Measurements from ENCODE around the gene DHX35. TPM values are rescaled to one million over a fixed set of nuclear protein-coding genes. Genes with fewer than 3 reads are reported as not detected.
"Not testable (repeated sequence)": the region's sequence is repeated elsewhere in the genome, so short reads cannot be mapped to it uniquely, and the experiment has no call there.

Gene DHX35
- total RNA-seq, 1 experiment from 2014 or later = 20.4 TPM

GRCh38 chr20:38957915-38958485 lies 4.1 kb upstream of the DHX35 start (continued):
- TF ChIP-seq ARID4B (CRISPR knock-in tag; IDR thresholded peaks at IDR 0.05; ENCODE audit: borderline replicate concordance) (no peak), ZNF671 (CRISPR knock-in tag; IDR thresholded peaks at IDR 0.05) (no peak)

DNA sequence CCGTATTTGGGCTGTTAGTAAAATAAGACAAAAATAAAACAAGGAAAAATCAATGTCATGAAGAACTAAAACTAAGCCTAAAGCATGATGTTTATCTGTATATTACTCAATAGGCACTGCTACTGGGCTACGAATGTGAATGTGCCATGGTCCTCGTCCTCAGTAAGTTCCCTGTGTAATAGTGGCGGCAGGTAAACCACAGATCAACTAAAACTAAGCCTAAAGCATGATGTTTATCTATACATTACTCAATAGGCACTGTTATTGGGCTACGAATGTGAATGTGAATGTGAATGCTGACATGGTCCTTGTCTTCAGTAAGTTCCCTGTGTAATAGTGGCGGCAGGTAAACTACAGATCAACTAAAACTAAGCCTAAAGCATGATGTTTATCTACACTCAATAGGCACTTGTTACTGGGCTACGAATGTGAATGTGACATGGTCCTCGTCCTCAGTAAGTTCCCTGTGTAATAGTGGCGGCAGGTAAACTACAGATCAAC lies 1.9 kb upstream of the DHX35 start:
- H3K4me3 Mint-ChIP-seq; ATAC-seq; DNase-seq (ENCODE audit: low spot score); H3K36me3 Mint-ChIP-seq; H3K27me3 Mint-ChIP-seq (ENCODE audit: low read depth); POLR2A ChIA-PET; H3K9me3 Mint-ChIP-seq: not testable (repeated sequence)
- CTCF ChIA-PET = interaction anchor here (2.8 kb wide), 1 partner anchor 34 kb away, joined by 15 read pairs; the partner anchor contains the start of gene FAM83D
- peaks cover 20% of the 10 kb centered on the region for H3K4me1 Mint-ChIP-seq
- H3K27ac Mint-ChIP-seq = peak overlapping the region; percentile 65; the same call in 1 of the 2 replicates

- Mint-ChIP-seq H3K27me3 (ENCODE audit: low read depth) (no peaks in the 10 kb centered on the region), H3K27ac (peak overlapping the region; percentile 98), H3K4me1 (peaks cover 22% of the 10 kb centered on the region), H3K9me3 (no peaks in the 10 kb centered on the region), H3K4me3 (peak overlapping the region; percentile 97), H3K36me3 (peaks cover 7% of the 10 kb centered on the region)
- no peak for ATAC-seq
- no peak for DNase-seq (ENCODE audit: low spot score)
- TF ChIP-seq ZBTB21 (CRISPR knock-in tag; IDR thresholded peaks at IDR 0.05; ENCODE audit: borderline replicate concordance) (0 out of 2 replicates have a peak, but pooled peaks have one; percentile 36), FOXP4 (CRISPR knock-in tag; IDR thresholded peaks at IDR 0.05) (no peak)
- ChIA-PET CTCF (interaction anchor here (0.5 to 2.8 kb wide), 12 partner anchors 8 to 312 kb away, joined by 3 to 15 read pairs (median 4); partner anchors contain the start of gene FAM83D), POLR2A (interaction anchor here (0.9 to 2.0 kb wide), 6 partner anchors 24 to 235 kb away, joined by 3 to 21 read pairs (median 6); partner anchors contain the start of gene FAM83D)
Observed at GRCh38 chr20:38961530-38962043, 557 bp upstream of the DHX35 start.

DNA sequence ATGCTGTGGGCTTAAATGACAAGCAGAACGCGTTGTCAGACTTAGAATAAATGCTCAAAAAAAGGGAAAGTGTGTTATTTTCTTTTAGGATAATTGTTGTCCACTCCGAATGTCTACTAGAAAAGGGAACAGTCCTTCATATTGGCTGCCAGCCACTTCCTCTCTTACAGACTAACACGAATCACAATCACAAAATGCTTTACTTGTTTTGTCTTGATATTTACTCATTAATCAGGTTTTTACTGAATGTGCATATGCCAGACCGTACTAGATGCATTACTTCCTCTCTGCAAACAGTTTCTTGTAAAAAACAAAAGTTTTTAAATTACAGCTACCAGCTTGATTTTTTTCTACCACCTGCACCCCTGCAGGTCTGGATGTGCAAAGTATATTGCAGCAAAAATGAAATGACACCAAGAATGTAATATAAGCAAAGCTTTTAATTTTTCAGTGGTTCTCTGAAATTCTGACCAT lies 821 bp downstream of the DHX35 start:
- H3K27me3 Mint-ChIP-seq (ENCODE audit: low read depth) = no peaks in the 10 kb centered on the region
- H3K4me1 Mint-ChIP-seq = peaks cover 24% of the 10 kb centered on the region
- DNase-seq (ENCODE audit: low spot score) (no peak), ATAC-seq (no peak)
- peak overlapping the region; percentile 99 for H3K27ac Mint-ChIP-seq
- ChIA-PET CTCF (interaction anchor here (0.9 to 2.8 kb wide), 5 partner anchors 27 to 237 kb away, joined by 3 to 15 read pairs (median 5); partner anchors contain the start of gene FAM83D), POLR2A (interaction anchor here (1.6 kb wide), 1 partner anchor 22 kb away, joined by 5 read pairs; no protein-coding TSS in a partner anchor)
- H3K36me3 Mint-ChIP-seq = peaks cover 7% of the 10 kb centered on the region
- no peaks in the 10 kb centered on the region for H3K9me3 Mint-ChIP-seq
- H3K4me3 Mint-ChIP-seq = peak overlapping the region; percentile 97
- TF ChIP-seq ZNF121 (CRISPR knock-in tag; IDR thresholded peaks at IDR 0.05) (no peak), FOXK1 (CRISPR knock-in tag; IDR thresholded peaks at IDR 0.05) (no peak), AR (CRISPR knock-in tag; IDR thresholded peaks at IDR 0.05) (no peak), SP1 (CRISPR knock-in tag; conservative IDR thresholded peaks at IDR 0.05) (no peak), NFE2L1 (CRISPR knock-in tag; IDR thresholded peaks at IDR 0.05) (no peak), RELA (CRISPR knock-in tag; IDR thresholded peaks at IDR 0.05; ENCODE audit: borderline replicate concordance) (no peak), ZNF416 (CRISPR knock-in tag; IDR thresholded peaks at IDR 0.05) (no peak), USF1 (CRISPR knock-in tag; IDR thresholded peaks at IDR 0.05) (no peak), ATF6 (CRISPR knock-in tag; IDR thresholded peaks at IDR 0.05) (no peak), SMAD3 (CRISPR knock-in tag; IDR thresholded peaks at IDR 0.05; ENCODE audit: borderline replicate concordance) (no peak)
- TF ChIP-seq, protein P1, sequence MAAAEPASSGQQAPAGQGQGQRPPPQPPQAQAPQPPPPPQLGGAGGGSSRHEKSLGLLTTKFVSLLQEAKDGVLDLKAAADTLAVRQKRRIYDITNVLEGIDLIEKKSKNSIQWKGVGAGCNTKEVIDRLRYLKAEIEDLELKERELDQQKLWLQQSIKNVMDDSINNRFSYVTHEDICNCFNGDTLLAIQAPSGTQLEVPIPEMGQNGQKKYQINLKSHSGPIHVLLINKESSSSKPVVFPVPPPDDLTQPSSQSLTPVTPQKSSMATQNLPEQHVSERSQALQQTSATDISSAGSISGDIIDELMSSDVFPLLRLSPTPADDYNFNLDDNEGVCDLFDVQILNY (CRISPR knock-in tag; IDR thresholded peaks at IDR 0.05) = no peak
